ENCODE results near the gene SORBS2.

SORBS2 gene

GRCh38 chr4:185767528-185767927 is 44.5 kb downstream of the SORBS2 start:
- H3K4me1 Mint-ChIP-seq = peaks cover 8% of the 10 kb centered on the region
- no peak overlapping the region for H3K27ac Mint-ChIP-seq
- TF ChIP-seq, protein P1, sequence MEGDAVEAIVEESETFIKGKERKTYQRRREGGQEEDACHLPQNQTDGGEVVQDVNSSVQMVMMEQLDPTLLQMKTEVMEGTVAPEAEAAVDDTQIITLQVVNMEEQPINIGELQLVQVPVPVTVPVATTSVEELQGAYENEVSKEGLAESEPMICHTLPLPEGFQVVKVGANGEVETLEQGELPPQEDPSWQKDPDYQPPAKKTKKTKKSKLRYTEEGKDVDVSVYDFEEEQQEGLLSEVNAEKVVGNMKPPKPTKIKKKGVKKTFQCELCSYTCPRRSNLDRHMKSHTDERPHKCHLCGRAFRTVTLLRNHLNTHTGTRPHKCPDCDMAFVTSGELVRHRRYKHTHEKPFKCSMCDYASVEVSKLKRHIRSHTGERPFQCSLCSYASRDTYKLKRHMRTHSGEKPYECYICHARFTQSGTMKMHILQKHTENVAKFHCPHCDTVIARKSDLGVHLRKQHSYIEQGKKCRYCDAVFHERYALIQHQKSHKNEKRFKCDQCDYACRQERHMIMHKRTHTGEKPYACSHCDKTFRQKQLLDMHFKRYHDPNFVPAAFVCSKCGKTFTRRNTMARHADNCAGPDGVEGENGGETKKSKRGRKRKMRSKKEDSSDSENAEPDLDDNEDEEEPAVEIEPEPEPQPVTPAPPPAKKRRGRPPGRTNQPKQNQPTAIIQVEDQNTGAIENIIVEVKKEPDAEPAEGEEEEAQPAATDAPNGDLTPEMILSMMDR (IDR thresholded peaks at IDR 0.05) = no peak
- H3K36me3 Mint-ChIP-seq (ENCODE audit: low read depth) = peaks cover 13% of the 10 kb centered on the region
- H3K9me3 Mint-ChIP-seq = peaks cover 17% of the 10 kb centered on the region
- no peak for DNase-seq
- no peak overlapping the region for H3K4me3 Mint-ChIP-seq
- H3K27me3 Mint-ChIP-seq (ENCODE audit: low read depth, poor library complexity) = peaks cover 5% of the 10 kb centered on the region

GRCh38 chr4:185764876-185765275 is 47.1 kb downstream of the SORBS2 start:
- Mint-ChIP-seq H3K4me3 (no peak overlapping the region), H3K9me3 (peaks cover 3% of the 10 kb centered on the region), H3K4me1 (no peaks in the 10 kb centered on the region), H3K27me3 (ENCODE audit: low read depth, poor library complexity) (peaks cover 11% of the 10 kb centered on the region), H3K27ac (no peak overlapping the region), H3K36me3 (ENCODE audit: low read depth) (no peaks in the 10 kb centered on the region)
- DNase-seq = no peak
- TF ChIP-seq, protein P1 (IDR thresholded peaks at IDR 0.05) = no peak

GRCh38 chr4:185761352-185762235 is 50.4 kb downstream of the SORBS2 start:
- H3K9me3 Mint-ChIP-seq = no peaks in the 10 kb centered on the region
- H3K27me3 Mint-ChIP-seq (ENCODE audit: low read depth, poor library complexity) = peaks cover 13% of the 10 kb centered on the region
- H3K27ac Mint-ChIP-seq = no peak overlapping the region
- no peaks in the 10 kb centered on the region for H3K36me3 Mint-ChIP-seq (ENCODE audit: low read depth)
- no peak for DNase-seq
- H3K4me3 Mint-ChIP-seq = no peak overlapping the region
- TF ChIP-seq, protein P1 (IDR thresholded peaks at IDR 0.05) = no peak
- no peaks in the 10 kb centered on the region for H3K4me1 Mint-ChIP-seq

DNA sequence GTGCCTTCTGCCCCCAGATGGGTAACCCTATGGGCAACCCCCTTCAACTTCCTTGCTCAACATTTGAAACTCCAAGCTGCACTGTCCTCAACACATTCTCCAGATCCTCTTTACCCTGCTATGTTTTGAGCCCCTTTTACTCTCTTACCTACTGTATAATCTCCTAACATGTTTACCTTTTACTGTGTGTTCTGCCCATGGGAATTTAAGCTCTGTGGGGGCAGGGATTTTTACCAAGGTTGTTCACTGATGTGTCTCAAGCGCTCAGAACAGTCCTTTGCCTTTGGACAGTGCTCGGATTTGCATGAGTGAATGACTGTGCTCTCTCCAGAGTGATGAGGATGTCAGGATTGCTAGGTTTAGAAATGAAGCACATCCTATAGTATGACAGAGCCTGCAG is 53.2 kb downstream of the SORBS2 start:
- Mint-ChIP-seq H3K4me3 (no peak overlapping the region), H3K4me1 (no peaks in the 10 kb centered on the region), H3K9me3 (no peaks in the 10 kb centered on the region), H3K36me3 (ENCODE audit: low read depth) (no peaks in the 10 kb centered on the region), H3K27me3 (ENCODE audit: low read depth, poor library complexity) (peaks cover 11% of the 10 kb centered on the region), H3K27ac (no peak overlapping the region)
- no peak for DNase-seq
- TF ChIP-seq, protein P1 (IDR thresholded peaks at IDR 0.05) = no peak

DNA sequence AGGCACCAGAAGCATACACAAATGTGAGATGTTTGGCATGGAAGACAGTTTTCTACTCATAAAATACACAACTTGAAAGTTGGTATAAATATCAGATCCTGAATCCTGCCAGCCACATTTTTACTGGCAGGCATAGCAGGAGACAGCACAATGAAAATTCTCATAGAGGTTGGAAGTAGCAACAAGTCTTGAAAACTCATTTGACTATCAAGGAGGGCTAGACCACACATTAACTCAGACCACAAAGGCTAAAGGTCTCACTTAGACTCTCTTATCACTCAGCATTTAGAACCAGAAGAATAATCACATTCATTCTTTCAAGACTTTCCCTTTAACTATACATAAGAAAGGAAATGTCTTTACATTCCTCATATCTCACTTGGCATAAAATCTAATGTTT is 56.5 kb downstream of the SORBS2 start:
- no peak for DNase-seq
- TF ChIP-seq, protein P1 (IDR thresholded peaks at IDR 0.05) = no peak
- H3K36me3 Mint-ChIP-seq (ENCODE audit: low read depth) = no peaks in the 10 kb centered on the region
- H3K9me3 Mint-ChIP-seq = no peaks in the 10 kb centered on the region
- H3K4me1 Mint-ChIP-seq = no peaks in the 10 kb centered on the region
- no peak overlapping the region for H3K4me3 Mint-ChIP-seq
- H3K27ac Mint-ChIP-seq = no peak overlapping the region
- peaks cover 10% of the 10 kb centered on the region for H3K27me3 Mint-ChIP-seq (ENCODE audit: low read depth, poor library complexity)

DNA sequence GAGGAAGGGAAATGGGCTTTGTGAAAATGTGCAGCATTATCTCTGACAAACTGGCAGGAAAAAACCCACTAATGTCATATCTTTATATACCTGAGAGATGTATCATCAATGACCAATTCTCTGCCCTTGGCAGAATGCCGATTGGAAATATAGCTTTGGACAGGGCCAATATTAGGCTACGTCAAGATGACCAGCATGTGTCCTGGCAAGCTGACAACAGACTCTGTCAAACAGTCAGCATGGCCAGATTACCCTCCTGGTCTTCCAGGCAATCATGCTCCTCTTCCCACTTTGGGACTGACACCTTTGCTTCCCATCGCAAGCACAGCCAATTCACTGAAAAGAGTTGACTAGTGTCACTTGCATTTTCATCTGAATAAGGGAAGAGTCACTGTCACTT is 57.0 kb downstream of the SORBS2 start:
- Mint-ChIP-seq H3K27me3 (ENCODE audit: low read depth, poor library complexity) (peaks cover 10% of the 10 kb centered on the region), H3K4me3 (no peak overlapping the region), H3K27ac (no peak overlapping the region), H3K9me3 (no peaks in the 10 kb centered on the region), H3K4me1 (no peaks in the 10 kb centered on the region), H3K36me3 (ENCODE audit: low read depth) (no peaks in the 10 kb centered on the region)
- DNase-seq = no peak
- TF ChIP-seq, protein P1 (IDR thresholded peaks at IDR 0.05) = no peak

Measured in nephron progenitor cell (in vitro differentiated cells).